Mesodermal cell (in vitro differentiated cells): ENCODE data around the gene SH3BP5.

Experiments used
- H3K27ac ChIP-seq: 2 replicates; pipeline ENCODE4 v1.7.0; 2013; ENCODE audit warnings: mild to moderate bottlenecking, low read depth, low read length, moderate library complexity; ENCODE audit not compliant: severe bottlenecking
- H3K36me3 ChIP-seq: 2 replicates; pipeline ENCODE4 v1.7.1; 2013; ENCODE audit warnings: mild to moderate bottlenecking, low read length, moderate library complexity; ENCODE audit not compliant: control insufficient read depth, insufficient read depth
- H3K4me1 ChIP-seq: one replicate; pipeline ENCODE4 v1.7.1; 2013; ENCODE audit warnings: mild to moderate bottlenecking, low read length; ENCODE audit not compliant: insufficient read depth, control insufficient read depth, poor library complexity, severe bottlenecking
- H3K4me3 ChIP-seq: 2 replicates; pipeline ENCODE4 v1.7.0; 2013; ENCODE audit warnings: low read length, control low read depth, mild to moderate bottlenecking; ENCODE audit not compliant: insufficient read depth, poor library complexity, severe bottlenecking; ENCODE audit errors: extremely low read depth
- H3K9me3 ChIP-seq: 2 replicates; pipeline ENCODE4 v1.7.1; 2013; ENCODE audit warnings: mild to moderate bottlenecking, low read length, moderate library complexity; ENCODE audit not compliant: control insufficient read depth
- WGBS, 2 experiments: methylation state at CpG; one replicate each; pipeline ENCODE4 v1.1.5; 2013; ENCODE audit warnings: missing lambda C conversion rate in 2 of 2; ENCODE audit not compliant: insufficient coverage in 2 of 2; 5-methylcytosine and 5-hydroxymethylcytosine counted together

Gene SH3BP5

GRCh38 chr3:15298504-15298903 lies 33.9 kb downstream of the SH3BP5 start:
- Histone ChIP-seq H3K27ac (no peak overlapping the region), H3K36me3 (peaks cover 65% of the 10 kb centered on the region), H3K9me3 (no peaks in the 10 kb centered on the region), H3K4me3 (no peak overlapping the region), H3K4me1 (peaks cover 27% of the 10 kb centered on the region)
- WGBS, 2 experiments = 92 to 100% methylated on average over 1 to 2 of the region's 3 CpGs

- no peak overlapping the region for H3K4me3 ChIP-seq
- H3K4me1 ChIP-seq = peaks cover 27% of the 10 kb centered on the region
- 85 to 96% methylated on average over 2 to 4 of the region's 4 CpGs for WGBS, 2 experiments
- no peaks in the 10 kb centered on the region for H3K9me3 ChIP-seq
- H3K36me3 ChIP-seq = peaks cover 58% of the 10 kb centered on the region
- no peak overlapping the region for H3K27ac ChIP-seq
Observed at GRCh38 chr3:15297608-15298350, 34.6 kb downstream of the SH3BP5 start.

- Histone ChIP-seq H3K4me1 (peaks cover 12% of the 10 kb centered on the region), H3K4me3 (no peak overlapping the region), H3K27ac (no peak overlapping the region), H3K9me3 (no peaks in the 10 kb centered on the region), H3K36me3 (peaks cover 56% of the 10 kb centered on the region)
- 97 to 99% methylated on average over 6 of the region's 6 CpGs for WGBS, 2 experiments
Observed at GRCh38 chr3:15295506-15295905, 36.9 kb downstream of the SH3BP5 start.

GRCh38 chr3:15294929-15295328 lies 37.5 kb downstream of the SH3BP5 start:
- Histone ChIP-seq H3K4me1 (peaks cover 8% of the 10 kb centered on the region), H3K9me3 (no peaks in the 10 kb centered on the region), H3K4me3 (no peak overlapping the region), H3K27ac (no peak overlapping the region), H3K36me3 (peaks cover 56% of the 10 kb centered on the region)
- WGBS, 2 experiments = 95 to 100% methylated on average over 5 of the region's 5 CpGs

DNA sequence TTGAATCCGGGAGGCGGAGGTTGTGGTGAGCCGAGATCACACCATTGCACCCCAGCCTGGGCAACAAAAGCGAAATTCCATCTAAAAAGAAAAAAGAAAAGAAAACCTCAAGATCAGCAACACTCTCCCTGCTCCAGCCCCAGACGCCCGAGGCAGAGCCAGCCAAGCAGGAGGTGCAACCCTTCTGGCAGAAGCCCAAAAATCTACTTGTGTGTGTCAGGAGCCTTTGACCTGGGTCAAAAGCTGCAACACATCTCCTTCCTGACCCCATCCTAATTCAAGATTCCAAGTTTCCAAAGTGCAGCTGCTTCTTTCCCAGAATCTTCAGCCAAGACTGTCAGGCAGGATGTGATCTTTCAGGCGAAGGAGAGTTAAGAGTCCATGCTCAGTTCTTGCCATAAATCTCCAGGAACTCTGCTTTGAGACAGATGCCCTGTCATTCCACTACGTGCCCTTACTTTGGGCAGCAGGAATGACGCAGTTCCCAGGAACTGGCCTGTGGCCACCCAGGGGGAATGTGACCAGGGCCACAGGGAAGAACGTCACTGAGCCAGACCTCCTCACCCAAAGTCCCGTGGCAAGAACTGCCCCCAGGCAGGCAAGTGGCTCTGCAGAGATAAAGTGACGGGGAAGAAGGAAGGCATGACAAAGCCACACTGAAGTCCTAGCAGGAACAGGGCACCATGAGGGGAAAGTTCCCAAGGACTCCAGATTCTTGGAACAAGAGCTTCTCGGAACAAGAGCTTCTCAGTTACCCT lies 39.4 kb downstream of the SH3BP5 start:
- Histone ChIP-seq H3K36me3 (peaks cover 53% of the 10 kb centered on the region), H3K9me3 (no peaks in the 10 kb centered on the region), H3K27ac (peak overlapping the region; percentile 36), H3K4me3 (no peak overlapping the region), H3K4me1 (no peaks in the 10 kb centered on the region)
- 91 to 95% methylated on average over 8 to 11 of the region's 13 CpGs for WGBS, 2 experiments

GRCh38 chr3:15291589-15292541 lies 40.5 kb downstream of the SH3BP5 start:
- no peaks in the 10 kb centered on the region for H3K9me3 ChIP-seq
- 94 to 96% methylated on average over 4 to 5 of the region's 6 CpGs for WGBS, 2 experiments
- H3K36me3 ChIP-seq = peaks cover 56% of the 10 kb centered on the region
- no peak overlapping the region for H3K27ac ChIP-seq
- no peaks in the 10 kb centered on the region for H3K4me1 ChIP-seq
- no peak overlapping the region for H3K4me3 ChIP-seq

- 100% methylated on average over 2 of the region's 3 CpGs for WGBS, 2 experiments
- H3K4me3 ChIP-seq = no peak overlapping the region
- H3K36me3 ChIP-seq = peaks cover 51% of the 10 kb centered on the region
- H3K27ac ChIP-seq = no peak overlapping the region
- H3K4me1 ChIP-seq = no peaks in the 10 kb centered on the region
- H3K9me3 ChIP-seq = no peaks in the 10 kb centered on the region
Observed at GRCh38 chr3:15290736-15291135, 41.6 kb downstream of the SH3BP5 start.

GRCh38 chr3:15289661-15290060 lies 42.7 kb downstream of the SH3BP5 start:
- 100% methylated on average over 1 of the region's 1 CpG; no CpG with 5 or more reads in 1 of the 2 experiments for WGBS, 2 experiments

GRCh38 chr3:15288331-15289035 lies 43.9 kb downstream of the SH3BP5 start:
- peaks cover 42% of the 10 kb centered on the region for H3K36me3 ChIP-seq
- WGBS, 2 experiments = 91 to 98% methylated on average over 6 of the region's 10 CpGs
- H3K9me3 ChIP-seq = no peaks in the 10 kb centered on the region
- no peaks in the 10 kb centered on the region for H3K4me1 ChIP-seq
- H3K4me3 ChIP-seq = no peak overlapping the region
- H3K27ac ChIP-seq = no peak overlapping the region

More at GRCh38 chr3:15289661-15290060, 42.7 kb downstream of the SH3BP5 start:
- no peaks in the 10 kb centered on the region for H3K9me3 ChIP-seq
- H3K4me1 ChIP-seq = no peaks in the 10 kb centered on the region
- no peak overlapping the region for H3K4me3 ChIP-seq
- peaks cover 48% of the 10 kb centered on the region for H3K36me3 ChIP-seq
- no peak overlapping the region for H3K27ac ChIP-seq
